Measurements from ENCODE around the gene LARP4. TPM values are rescaled to one million over a fixed set of nuclear protein-coding genes. Genes with fewer than 3 reads are reported as not detected.

Gene LARP4
- total and polyA plus RNA-seq, 2 of the 4 experiments (the other 2 are of a cell fraction) = 11.3 to 42.5 TPM

GRCh38 chr12:50518090-50518489 lies 117.4 kb downstream of the LARP4 start:
- peak overlapping the region; percentile 39; the same call in 1 of the 2 replicates for H4K91ac ChIP-seq (ENCODE audit: insufficient read depth, low read depth, low read length)
- H3K4ac ChIP-seq (ENCODE audit: low read depth, low read length) = peak overlapping the region; percentile 58
- H3K9me3 ChIP-seq (ENCODE audit: control insufficient read depth, insufficient read depth, low read length) = no peaks in the 10 kb centered on the region
- peaks cover 3% of the 10 kb centered on the region; the same call in 1 of the 2 replicates for H4K20me1 ChIP-seq (ENCODE audit: insufficient read depth, low read length)
- H3K14ac ChIP-seq (replicated peaks; ENCODE audit: low read depth, low read length) = peak overlapping the region; percentile 67
- peak overlapping the region in 1 of 2 experiments; percentile 64; a peak in 1 of 4 replicates for H4K8ac ChIP-seq (ENCODE audit: low read depth in 2 of 2, low read length in 2 of 2)
- no peak overlapping the region for H2AFZ ChIP-seq (replicated peaks; ENCODE audit: low read length, poor library complexity)
- peak overlapping the region; percentile 29; the same call in 1 of the 2 replicates for H3K27ac ChIP-seq (ENCODE audit: insufficient read depth, low read length)
- no peak overlapping the region; the same call in 1 of the 2 replicates for H3K9ac ChIP-seq (ENCODE audit: low read depth, low read length)
- peak overlapping the region; percentile 86 for H3K4me2 ChIP-seq (ENCODE audit: low read depth, low read length)
- H3K27me3 ChIP-seq (ENCODE audit: control insufficient read depth, insufficient read depth, low read length) = no peaks in the 10 kb centered on the region
- no peak for ATAC-seq (ENCODE audit: low read depth)
- no peak overlapping the region for H3K56ac ChIP-seq (ENCODE audit: extremely low read depth, insufficient read depth, low read length)
- peak overlapping the region; percentile 67 for H2BK5ac ChIP-seq (ENCODE audit: low read depth, low read length, poor library complexity, severe bottlenecking)
- peaks cover 6% of the 10 kb centered on the region for H3K9me1 ChIP-seq (ENCODE audit: insufficient read depth, low read length)
- BruUV-seq (replicated peaks) = no TSS peak
- no peaks in the 10 kb centered on the region for H3K36me3 ChIP-seq (ENCODE audit: control insufficient read depth, insufficient read depth, low read length)
- H2AK9ac ChIP-seq (replicated peaks; ENCODE audit: low read depth, low read length, poor library complexity) = no peak overlapping the region
- in situ Hi-C loops (cut with MboI; ENCODE audit: low sequenced_read_pairs) = loop anchor here (25.0 kb wide), 1 partner anchor 844 kb away; no protein-coding TSS in a partner anchor
- no peak overlapping the region for H2BK15ac ChIP-seq (ENCODE audit: low read depth, low read length)
- H3K4me1 ChIP-seq (ENCODE audit: control insufficient read depth, insufficient read depth, low read length) = peaks cover 13% of the 10 kb centered on the region
- ChIA-PET POLR2A (ENCODE audit: unreplicated experiment) (no interaction called here), CTCF (interaction anchor here (0.6 kb wide), 1 partner anchor 1403 kb away, joined by 3 read pairs; no protein-coding TSS in a partner anchor)
- H3K18ac ChIP-seq (ENCODE audit: low read depth, low read length) = peak overlapping the region; percentile 91
- H2AK5ac ChIP-seq (ENCODE audit: low read depth, low read length) = peak overlapping the region; percentile 41; the same call in 1 of the 2 replicates
- dilution Hi-C loops (cut with HindIII; ENCODE audit: low sequenced_read_pairs, unreplicated experiment) = no loop called here
- peak overlapping the region; percentile 31 for H2BK120ac ChIP-seq (ENCODE audit: low read depth, low read length)
- no CpG with 5 or more reads among the region's 11 CpGs for WGBS, 2 experiments (ENCODE audit: extremely low coverage in 2 of 2, insufficient read length in 1 of 2)
- intact Hi-C loops (cut with micrococcal nuclease) = loop anchor here (5.0 kb wide), 1 partner anchor 54 kb away; no protein-coding TSS in a partner anchor
- H3K23ac ChIP-seq (ENCODE audit: low read depth, low read length) = peak overlapping the region; percentile 50; the same call in 1 of the 2 replicates
- peak overlapping the region; percentile 21; the same call in 1 of the 2 replicates for H2BK20ac ChIP-seq (ENCODE audit: low read depth, low read length)
- H3K79me1 ChIP-seq (ENCODE audit: low read depth in 1 of 2, low read length in 2 of 2) = peaks cover 42 to 77% of the 10 kb centered on the region in 2 experiments
- peak overlapping the region; percentile 29; the same call in 1 of the 2 replicates for H3K4me3 ChIP-seq (ENCODE audit: insufficient read depth, low read depth, low read length)
- TF ChIP-seq MXI1 (IDR thresholded peaks at IDR 0.05; ENCODE audit: borderline replicate concordance, low read depth, low read length) (no peak), MAZ (IDR thresholded peaks at IDR 0.05; ENCODE audit: borderline replicate concordance, low read depth, low read length) (no peak), ELK1 (IDR thresholded peaks at IDR 0.05; ENCODE audit: borderline replicate concordance, low read depth, low read length) (no peak), POLR2A (IDR thresholded peaks at IDR 0.05; ENCODE audit: low read depth, low read length) (no peak), BHLHE40 (IDR thresholded peaks at IDR 0.05; ENCODE audit: low read depth, low read length) (no peak), CTCF (conservative IDR thresholded peaks at IDR 0.05; ENCODE audit: low read depth, low read length) (no peak), USF2 (IDR thresholded peaks at IDR 0.05; ENCODE audit: low read depth, low read length) (no peak)
- no peak for DNase-seq
- peak overlapping the region; percentile 72 for H4K5ac ChIP-seq (ENCODE audit: low read depth, low read length)

Measured in IMR-90 (cell line).